NCI-H510A treated with DMSO at 0.1 percent for 48 hours (cell line): Measurements from ENCODE around the gene CEP85L.

Source experiments
- DNase-seq: peaks from one replicate; lab custom pipeline; 2025; lab: John Stamatoyannopoulos, UW

Gene CEP85L

GRCh38 chr6:118660218-118660569, 8.8 kb upstream of the CEP85L start:
- DNase-seq = peak; percentile 88

DNA sequence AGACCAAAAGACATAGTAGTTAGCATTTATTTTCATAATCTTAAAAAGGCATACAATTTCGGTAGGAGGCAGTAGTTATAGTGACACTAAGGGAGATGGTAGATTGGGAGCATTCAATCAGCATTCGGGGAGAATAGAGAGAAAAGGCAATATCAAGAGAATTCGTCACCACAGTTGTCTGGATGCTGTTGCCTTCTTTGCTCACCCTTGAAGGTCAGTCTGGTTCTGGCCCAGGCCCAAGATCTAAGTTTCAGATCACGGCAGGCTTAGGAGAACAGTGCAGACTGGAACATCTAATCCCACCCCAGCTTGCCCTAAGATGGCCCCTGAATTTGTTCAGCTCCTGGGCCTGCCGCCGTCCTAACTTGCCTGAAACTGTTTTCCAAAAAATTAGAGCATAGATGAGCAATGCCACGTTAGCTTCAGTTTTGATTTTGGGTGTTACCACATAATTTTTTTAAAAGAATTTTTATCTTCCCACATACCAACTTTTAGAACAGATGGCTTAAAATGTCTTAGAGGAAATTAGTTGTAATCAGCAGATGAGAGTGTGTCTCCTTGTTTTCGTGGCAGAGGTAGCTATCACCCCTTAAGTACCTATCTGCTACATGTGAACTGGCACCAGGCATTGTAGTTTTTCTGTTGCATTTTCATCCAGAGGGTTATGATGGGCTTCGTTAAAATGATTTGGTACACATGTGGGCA, 8.3 kb upstream of the CEP85L start:
- no peak for DNase-seq

DNA sequence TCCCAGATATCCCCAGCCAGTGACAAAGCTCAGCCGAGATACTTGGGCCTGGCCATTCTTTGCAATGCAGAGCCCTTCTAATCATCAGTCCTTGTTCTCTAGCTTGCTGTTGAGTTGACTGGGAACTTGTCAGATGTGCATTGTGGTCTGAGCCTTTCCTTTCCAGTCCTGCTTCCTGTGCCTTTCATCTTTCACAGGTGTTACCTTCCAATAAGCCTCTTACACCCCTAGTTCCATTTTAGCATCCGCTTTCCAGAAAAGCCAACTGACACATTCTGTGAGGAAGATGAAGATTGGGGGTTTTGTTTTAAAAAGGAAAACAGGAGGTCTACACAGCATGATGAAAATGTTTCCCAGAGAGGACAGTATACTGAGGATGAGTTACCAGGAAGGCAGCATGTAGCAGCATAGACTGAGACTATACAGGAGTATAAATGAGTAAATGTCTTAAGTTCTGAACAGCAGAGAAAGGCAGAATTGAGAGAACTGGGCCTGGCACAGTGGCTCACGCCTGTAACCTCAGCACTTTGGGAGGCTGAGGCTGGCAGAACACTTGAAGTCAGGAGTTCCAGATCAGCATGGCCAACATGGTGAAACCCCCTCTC, 5.6 kb upstream of the CEP85L start:
- peak; percentile 6 for DNase-seq

GRCh38 chr6:118652051-118652615, 742 bp upstream of the CEP85L start:
- no peak for DNase-seq

GRCh38 chr6:118650582-118651281, 659 bp downstream of the CEP85L start:
- no peak for DNase-seq

DNA sequence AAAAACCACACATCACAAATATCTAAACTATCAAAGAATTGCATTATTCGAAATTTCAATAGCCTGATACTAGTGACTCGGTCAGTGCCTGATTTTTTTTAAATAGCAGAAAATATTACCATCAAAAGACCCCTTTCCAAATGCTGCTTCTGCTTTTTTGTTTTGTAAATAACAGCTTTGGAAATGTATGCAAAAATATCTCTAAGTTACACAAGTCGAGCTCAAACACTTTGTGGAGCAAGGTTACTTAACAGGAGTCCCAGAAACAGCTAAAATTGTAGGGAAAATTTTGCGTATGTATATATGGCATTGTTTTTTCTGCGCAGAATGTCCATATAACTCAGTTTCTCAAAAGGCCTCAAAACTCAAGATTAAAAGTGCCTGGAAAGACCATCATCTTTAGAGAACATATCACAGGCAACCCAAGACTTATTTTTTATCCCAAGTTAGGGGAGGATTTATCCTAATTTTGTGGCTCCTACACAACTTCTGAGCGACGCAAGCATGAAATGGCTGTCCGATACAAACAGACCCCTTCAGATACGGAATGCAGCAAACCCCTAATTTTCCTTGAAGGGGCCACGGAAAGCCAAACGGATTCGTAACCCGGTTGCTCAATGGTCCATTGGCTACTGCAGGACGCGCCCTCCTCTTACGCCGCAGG, 1.3 kb downstream of the CEP85L start:
- DNase-seq = no peak

DNA sequence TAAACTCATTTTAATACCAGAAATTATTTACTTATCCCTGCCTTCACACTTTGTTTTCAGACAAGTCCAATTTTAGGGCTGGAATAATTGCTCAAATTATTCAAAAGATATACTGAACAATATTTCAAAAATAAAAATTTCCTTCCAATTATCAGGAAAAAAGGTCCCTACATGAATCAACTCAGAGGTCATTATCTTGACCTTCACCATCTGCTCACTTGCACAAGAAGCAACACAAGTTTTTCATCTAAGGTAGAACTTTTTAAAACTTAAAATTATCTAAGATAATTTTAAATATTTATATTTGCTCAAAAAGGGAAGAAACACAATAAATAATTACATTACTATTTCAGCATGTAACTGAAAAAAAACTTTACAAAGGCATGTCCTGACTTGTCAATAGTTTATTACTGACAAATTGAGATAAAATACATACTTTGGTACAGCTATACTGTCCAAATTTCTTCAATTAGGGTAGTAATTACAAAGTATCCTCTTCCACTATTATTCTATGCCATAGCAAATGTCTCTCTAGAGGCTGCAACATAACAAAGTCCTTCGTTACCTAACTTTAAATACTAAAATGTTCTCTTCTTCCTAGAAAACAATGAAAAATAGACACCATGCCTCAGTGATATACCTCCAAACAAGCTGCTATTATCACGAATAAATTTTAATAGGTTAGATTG, 2.4 kb downstream of the CEP85L start:
- no peak for DNase-seq

GRCh38 chr6:118646977-118647376, 4.4 kb downstream of the CEP85L start:
- DNase-seq = no peak

DNA sequence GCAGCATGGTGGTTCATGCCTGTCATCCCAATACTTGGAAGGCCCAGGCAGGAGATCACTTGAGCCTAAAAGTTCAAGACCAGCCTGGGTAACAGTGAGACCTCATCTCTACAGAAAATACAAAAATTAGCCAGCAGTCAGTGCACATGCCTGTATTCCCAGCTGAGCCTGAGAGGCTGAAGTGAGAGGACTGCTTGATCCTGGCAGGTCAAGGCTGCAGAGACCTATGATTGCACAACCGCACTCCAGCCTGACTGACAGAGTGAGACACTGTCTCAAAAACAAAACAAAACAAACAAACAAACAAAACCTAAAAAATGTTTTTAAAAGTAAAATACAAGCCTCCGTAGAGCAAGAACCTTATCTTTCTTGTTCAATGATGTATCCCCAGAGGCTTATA, 6.0 kb downstream of the CEP85L start:
- no peak for DNase-seq

GRCh38 chr6:118644007-118644406, 7.4 kb downstream of the CEP85L start:
- no peak for DNase-seq

- DNase-seq = no peak
Observed at GRCh38 chr6:118641042-118641441, 10.3 kb downstream of the CEP85L start.

GRCh38 chr6:118639054-118639964, 12.1 kb downstream of the CEP85L start:
- no peak for DNase-seq

- DNase-seq = no peak
Observed at GRCh38 chr6:118638288-118638687, 13.1 kb downstream of the CEP85L start.

DNA sequence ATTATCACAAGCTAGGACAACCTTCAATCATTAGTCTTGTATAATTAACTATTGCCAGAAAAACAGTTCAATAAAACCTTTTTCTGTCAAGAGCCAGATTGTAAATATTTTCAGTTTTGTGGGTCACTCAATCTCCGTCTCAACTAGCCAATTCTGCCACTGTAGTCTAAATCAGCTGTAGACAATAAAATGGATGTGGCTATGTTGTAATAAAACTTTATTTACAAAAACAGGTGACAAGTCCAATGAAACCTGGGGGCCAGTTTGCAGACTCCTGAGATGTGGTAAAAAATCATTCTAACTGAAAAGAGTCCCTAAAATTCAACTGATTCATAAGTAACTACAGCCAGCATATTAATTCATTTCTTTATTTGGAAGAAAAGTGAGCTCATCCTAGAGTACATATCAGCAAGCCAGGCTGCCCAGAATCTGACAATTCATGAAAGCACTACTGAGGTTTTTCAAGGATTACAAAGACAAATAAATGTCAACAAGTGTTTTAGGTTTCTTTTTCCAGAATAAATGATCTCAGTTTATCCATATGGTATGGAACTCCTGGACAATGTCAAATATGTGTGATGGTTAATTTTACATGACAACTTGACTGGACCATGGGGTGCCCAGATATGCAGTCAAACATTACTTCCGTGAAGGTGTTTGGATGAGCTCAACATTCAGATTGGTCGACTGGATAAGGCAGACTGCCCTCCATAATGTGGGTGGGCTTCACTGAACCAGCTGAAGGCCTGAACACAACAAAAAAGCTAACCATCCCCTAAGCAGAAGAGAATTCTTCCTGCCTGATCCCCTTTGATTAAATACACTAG, 15.3 kb downstream of the CEP85L start:
- DNase-seq = no peak

DNA sequence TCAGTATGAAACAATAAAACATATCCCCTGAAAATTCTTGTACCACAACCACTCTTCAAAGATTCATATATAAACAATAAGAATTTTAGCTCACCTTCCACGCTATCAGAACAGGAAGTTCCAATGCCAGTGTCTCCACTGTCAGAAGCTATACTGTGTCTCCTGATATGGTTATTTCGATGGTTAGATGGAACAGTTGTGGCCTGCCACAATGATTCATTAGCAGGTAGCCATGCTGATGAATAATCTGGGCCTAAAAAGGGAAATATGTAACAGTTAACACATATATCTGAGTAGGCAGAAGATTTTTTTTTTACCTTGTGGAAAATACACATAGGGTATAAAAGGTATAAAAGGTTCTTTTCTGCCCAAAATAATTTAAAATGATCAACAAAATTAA, 19.0 kb downstream of the CEP85L start:
- no peak for DNase-seq

DNA sequence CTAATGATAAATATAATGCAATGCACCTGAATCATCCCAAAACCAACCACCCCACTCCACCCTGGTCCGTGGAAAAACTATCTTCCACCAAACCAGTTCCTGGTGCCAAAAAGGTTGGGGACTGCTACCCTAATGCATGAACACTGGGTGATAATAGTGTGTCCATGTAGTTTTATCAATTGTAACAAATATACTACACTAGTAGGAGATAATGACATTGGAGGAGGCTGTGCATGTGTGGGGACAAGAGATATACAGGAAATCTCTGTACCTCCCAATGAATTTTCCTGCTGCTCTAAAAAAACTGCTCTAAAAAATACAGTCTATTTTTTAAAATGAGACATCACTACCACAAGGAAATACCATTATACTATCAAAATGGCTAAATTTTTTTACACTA, 20.5 kb downstream of the CEP85L start:
- no peak for DNase-seq

DNA sequence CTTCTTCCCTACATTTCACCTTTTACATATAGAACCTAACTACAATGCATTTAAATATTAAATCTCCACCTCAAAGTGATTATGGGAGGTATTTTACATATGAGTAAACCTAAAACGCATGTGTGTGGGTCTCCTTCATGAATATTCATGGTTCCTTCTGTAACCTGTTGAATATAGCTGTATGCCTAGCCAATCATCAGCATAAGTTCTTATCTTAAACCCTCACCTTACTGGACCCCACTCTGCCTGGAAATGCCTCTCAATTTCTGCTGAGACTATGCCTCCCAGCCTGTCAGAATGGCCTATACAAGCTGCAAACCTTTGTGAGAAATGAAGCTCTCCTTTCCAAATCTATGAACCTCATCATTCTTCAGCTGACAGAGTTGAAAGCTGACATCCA, 21.3 kb downstream of the CEP85L start:
- no peak for DNase-seq

GRCh38 chr6:118627724-118628123, 23.7 kb downstream of the CEP85L start:
- no peak for DNase-seq

DNA sequence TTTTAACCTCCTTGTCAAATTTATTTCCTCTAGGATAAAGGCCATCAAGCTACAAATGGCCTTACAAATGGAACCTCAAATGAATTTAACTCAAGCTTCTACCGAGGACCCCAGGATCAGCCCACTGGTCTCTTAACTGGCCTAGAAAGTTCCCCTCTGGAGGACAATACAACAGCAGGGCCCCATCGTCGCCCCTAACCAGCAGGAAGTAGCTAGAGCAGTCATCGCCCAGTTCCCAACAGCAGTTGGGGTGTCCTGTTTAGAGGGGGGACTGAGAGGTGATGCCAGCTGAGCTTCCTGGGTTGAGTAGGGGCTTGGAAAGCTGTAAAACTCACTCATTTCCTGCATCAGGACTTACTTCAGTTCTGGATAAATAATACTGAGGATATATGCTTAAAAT, 25.6 kb downstream of the CEP85L start:
- DNase-seq = no peak
